ENCODE results near the gene MPP3.

MPP3 gene

DNA sequence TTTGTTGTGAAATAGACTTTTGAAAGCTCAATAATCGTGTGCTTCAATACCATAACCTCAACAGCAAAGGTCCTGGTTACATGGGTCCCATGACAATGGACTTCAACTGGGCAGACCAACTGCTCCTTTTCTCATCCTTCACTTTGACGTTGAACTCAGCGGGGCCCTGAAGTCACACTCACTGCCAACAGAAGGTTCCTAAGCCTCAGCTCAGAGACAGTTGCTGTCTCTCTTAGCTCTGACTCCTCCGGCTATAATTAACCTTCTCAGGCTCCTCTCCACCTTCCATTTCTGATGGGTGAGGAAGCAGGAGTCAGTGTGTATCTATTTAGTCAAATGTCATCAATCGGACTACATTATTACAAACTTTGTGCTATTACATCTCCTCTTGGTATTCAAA, 23.8 kb downstream of the MPP3 start:
- Histone ChIP-seq H3K79me2 (ENCODE audit: insufficient read depth, low read depth) (no peaks in the 10 kb centered on the region), H3K4me2 (no peak overlapping the region), H3K9ac (no peak overlapping the region), H3K36me3 (ENCODE audit: insufficient read depth) (no peaks in the 10 kb centered on the region), H4K20me1 (ENCODE audit: insufficient read depth) (no peaks in the 10 kb centered on the region), H3K4me1 (ENCODE audit: low read depth, poor library complexity, severe bottlenecking) (no peaks in the 10 kb centered on the region), H3K27me3 (ENCODE audit: insufficient read depth, low read depth) (no peaks in the 10 kb centered on the region), H2AFZ (ENCODE audit: low read depth) (no peak overlapping the region), H3K27ac (no peak overlapping the region), H3K4me3 (IDR thresholded peaks at IDR 0.05; ENCODE audit: insufficient read depth, low read depth, low read length) (no peak overlapping the region)
- TF ChIP-seq, protein P1, sequence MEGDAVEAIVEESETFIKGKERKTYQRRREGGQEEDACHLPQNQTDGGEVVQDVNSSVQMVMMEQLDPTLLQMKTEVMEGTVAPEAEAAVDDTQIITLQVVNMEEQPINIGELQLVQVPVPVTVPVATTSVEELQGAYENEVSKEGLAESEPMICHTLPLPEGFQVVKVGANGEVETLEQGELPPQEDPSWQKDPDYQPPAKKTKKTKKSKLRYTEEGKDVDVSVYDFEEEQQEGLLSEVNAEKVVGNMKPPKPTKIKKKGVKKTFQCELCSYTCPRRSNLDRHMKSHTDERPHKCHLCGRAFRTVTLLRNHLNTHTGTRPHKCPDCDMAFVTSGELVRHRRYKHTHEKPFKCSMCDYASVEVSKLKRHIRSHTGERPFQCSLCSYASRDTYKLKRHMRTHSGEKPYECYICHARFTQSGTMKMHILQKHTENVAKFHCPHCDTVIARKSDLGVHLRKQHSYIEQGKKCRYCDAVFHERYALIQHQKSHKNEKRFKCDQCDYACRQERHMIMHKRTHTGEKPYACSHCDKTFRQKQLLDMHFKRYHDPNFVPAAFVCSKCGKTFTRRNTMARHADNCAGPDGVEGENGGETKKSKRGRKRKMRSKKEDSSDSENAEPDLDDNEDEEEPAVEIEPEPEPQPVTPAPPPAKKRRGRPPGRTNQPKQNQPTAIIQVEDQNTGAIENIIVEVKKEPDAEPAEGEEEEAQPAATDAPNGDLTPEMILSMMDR (conservative IDR thresholded peaks at IDR 0.05; ENCODE audit: low read depth, low read length), result no peak

DNA sequence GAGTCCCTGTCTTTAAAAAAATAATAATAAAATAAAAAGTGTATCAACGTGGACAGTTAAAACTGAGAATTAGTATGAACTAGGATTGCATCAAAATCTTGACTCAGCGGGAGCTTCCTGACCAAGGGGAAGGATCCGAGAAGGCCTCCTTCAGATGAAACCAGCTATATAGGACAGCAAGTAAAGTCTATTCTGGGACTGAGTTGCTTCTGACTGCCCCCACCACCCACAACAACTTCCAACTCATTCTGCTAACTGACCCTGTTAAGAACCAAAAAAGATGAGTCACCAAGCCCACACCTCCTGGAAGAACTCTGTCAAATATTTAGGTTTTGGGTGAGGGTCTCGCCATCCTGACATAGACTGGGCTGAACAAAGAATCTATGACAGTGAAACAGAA, 24.9 kb downstream of the MPP3 start:
- H3K79me2 ChIP-seq (ENCODE audit: insufficient read depth, low read depth), result no peaks in the 10 kb centered on the region
- no peaks in the 10 kb centered on the region for H3K4me1 ChIP-seq (ENCODE audit: low read depth, poor library complexity, severe bottlenecking)
- no peaks in the 10 kb centered on the region for H3K27me3 ChIP-seq (ENCODE audit: insufficient read depth, low read depth)
- no peaks in the 10 kb centered on the region for H3K36me3 ChIP-seq (ENCODE audit: insufficient read depth)
- no peak overlapping the region for H2AFZ ChIP-seq (ENCODE audit: low read depth)
- H3K4me2 ChIP-seq, result no peak overlapping the region
- H3K27ac ChIP-seq, result no peak overlapping the region
- no peak overlapping the region for H3K9ac ChIP-seq
- H3K4me3 ChIP-seq (IDR thresholded peaks at IDR 0.05; ENCODE audit: insufficient read depth, low read depth, low read length), result no peak overlapping the region
- TF ChIP-seq, protein P1 (conservative IDR thresholded peaks at IDR 0.05; ENCODE audit: low read depth, low read length), result no peak
- H4K20me1 ChIP-seq (ENCODE audit: insufficient read depth), result no peaks in the 10 kb centered on the region

DNA sequence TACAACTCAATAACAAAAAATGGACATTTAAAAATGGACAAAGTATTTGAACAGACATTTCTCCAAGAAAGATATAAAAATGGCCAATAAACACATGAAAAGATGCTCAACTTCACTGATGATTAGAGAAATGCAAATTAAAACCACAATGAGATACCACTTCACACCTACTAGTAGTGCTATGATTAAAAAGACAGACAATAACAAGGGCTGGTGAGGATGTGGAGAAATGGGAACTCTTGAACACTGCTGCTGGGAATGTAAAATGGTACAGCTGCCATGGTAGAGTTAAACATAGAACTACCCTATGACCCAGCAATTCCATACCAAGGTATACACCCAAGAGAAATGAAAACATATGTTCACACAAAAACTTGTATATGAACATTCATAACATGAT, 27.8 kb downstream of the MPP3 start:
- H3K36me3 ChIP-seq (ENCODE audit: insufficient read depth), result no peaks in the 10 kb centered on the region
- H3K4me1 ChIP-seq (ENCODE audit: low read depth, poor library complexity, severe bottlenecking), result no peaks in the 10 kb centered on the region
- H2AFZ ChIP-seq (ENCODE audit: low read depth), result no peak overlapping the region
- no peak overlapping the region for H3K27ac ChIP-seq
- no peaks in the 10 kb centered on the region for H3K79me2 ChIP-seq (ENCODE audit: insufficient read depth, low read depth)
- H3K27me3 ChIP-seq (ENCODE audit: insufficient read depth, low read depth), result no peaks in the 10 kb centered on the region
- H3K4me3 ChIP-seq (IDR thresholded peaks at IDR 0.05; ENCODE audit: insufficient read depth, low read depth, low read length), result no peak overlapping the region
- no peak overlapping the region for H3K9ac ChIP-seq
- TF ChIP-seq, protein P1 (conservative IDR thresholded peaks at IDR 0.05; ENCODE audit: low read depth, low read length), result no peak
- no peak overlapping the region for H3K4me2 ChIP-seq
- no peaks in the 10 kb centered on the region for H4K20me1 ChIP-seq (ENCODE audit: insufficient read depth)

DNA sequence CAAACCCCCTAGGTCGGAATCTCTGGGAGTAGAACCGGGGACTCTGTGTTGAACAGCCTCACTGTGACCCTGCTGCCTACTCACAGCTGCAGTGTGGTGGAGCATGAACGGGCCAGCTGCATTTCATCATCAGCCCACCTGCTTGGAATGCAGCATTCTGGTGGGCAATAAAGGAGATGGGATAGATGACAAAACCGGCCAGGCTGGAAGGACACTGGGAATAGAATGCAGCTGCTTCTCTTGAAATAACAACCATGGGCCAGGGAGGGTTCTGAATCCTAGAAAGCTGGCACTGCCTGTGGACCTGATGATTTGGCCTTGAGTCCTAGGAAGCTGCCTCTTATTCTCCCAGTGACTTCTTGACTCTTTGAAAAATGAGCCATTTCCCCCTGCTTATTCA, 29.2 kb downstream of the MPP3 start:
- Histone ChIP-seq H3K36me3 (ENCODE audit: insufficient read depth) (no peaks in the 10 kb centered on the region), H3K27ac (no peak overlapping the region), H3K9ac (no peak overlapping the region), H3K4me3 (IDR thresholded peaks at IDR 0.05; ENCODE audit: insufficient read depth, low read depth, low read length) (no peak overlapping the region), H3K4me1 (ENCODE audit: low read depth, poor library complexity, severe bottlenecking) (no peaks in the 10 kb centered on the region), H3K27me3 (ENCODE audit: insufficient read depth, low read depth) (no peaks in the 10 kb centered on the region), H2AFZ (ENCODE audit: low read depth) (no peak overlapping the region), H3K4me2 (no peak overlapping the region), H4K20me1 (ENCODE audit: insufficient read depth) (no peaks in the 10 kb centered on the region), H3K79me2 (ENCODE audit: insufficient read depth, low read depth) (no peaks in the 10 kb centered on the region)
- TF ChIP-seq, protein P1 (conservative IDR thresholded peaks at IDR 0.05; ENCODE audit: low read depth, low read length), result no peak

DNA sequence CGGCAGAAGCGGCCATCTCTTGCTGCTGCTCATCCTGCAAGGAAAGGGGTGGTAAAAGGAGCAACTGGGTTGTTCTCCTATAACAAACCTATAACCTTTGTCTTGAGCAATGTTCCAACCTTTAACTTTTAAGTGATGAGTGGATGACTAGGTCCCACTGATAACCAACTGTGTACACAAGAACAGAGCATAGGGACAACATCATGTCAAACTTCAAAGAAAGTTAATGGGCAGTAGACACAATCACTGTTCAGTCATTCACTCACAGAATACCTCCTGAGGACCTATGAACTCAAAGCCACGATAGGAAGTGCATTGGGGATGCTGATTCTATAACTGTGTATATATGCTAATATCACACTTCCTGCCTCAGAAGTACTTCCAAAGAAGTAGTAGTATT, 31.1 kb downstream of the MPP3 start:
- H3K4me2 ChIP-seq, result no peak overlapping the region
- no peaks in the 10 kb centered on the region for H3K4me1 ChIP-seq (ENCODE audit: low read depth, poor library complexity, severe bottlenecking)
- no peak overlapping the region for H3K27ac ChIP-seq
- TF ChIP-seq, protein P1 (conservative IDR thresholded peaks at IDR 0.05; ENCODE audit: low read depth, low read length), result no peak
- H2AFZ ChIP-seq (ENCODE audit: low read depth), result no peak overlapping the region
- H3K36me3 ChIP-seq (ENCODE audit: insufficient read depth), result no peaks in the 10 kb centered on the region
- no peaks in the 10 kb centered on the region for H3K27me3 ChIP-seq (ENCODE audit: insufficient read depth, low read depth)
- H3K9ac ChIP-seq, result no peak overlapping the region
- no peak overlapping the region for H3K4me3 ChIP-seq (IDR thresholded peaks at IDR 0.05; ENCODE audit: insufficient read depth, low read depth, low read length)
- H3K79me2 ChIP-seq (ENCODE audit: insufficient read depth, low read depth), result no peaks in the 10 kb centered on the region
- no peaks in the 10 kb centered on the region for H4K20me1 ChIP-seq (ENCODE audit: insufficient read depth)
